ENCODE measurements around the gene KBTBD13.

- TF ChIP-seq CTCF (IDR thresholded peaks at IDR 0.05) (no peak), POLR2A (IDR thresholded peaks at IDR 0.05) (no peak)
Measured at GRCh38 chr15:65105038-65105437, 28.5 kb downstream of the KBTBD13 start.

Data from heart left ventricle (tissue), 13 donors.